MCF 10A (cell line): ENCODE results near the gene CRIM1. TPM values are rescaled to one million over a fixed set of nuclear protein-coding genes. Genes with fewer than 3 reads are reported as not detected.

ENCODE experiments used
- BruUV-seq: library from RNA; stranded (reverse); fragments of 400-500 nt; replicated peaks from 2 replicates; lab custom pipeline; 2021; lab: Mats Ljungman, UMichigan
- CTCF ChIA-PET: fragments of 300-600 bp; sonication (Branson Sonifier 250); formaldehyde crosslinking; extraction: SDS; loops from one replicate; lab custom pipeline; 2021; ENCODE audit warnings: antibody characterized with exemption, inconsistent platforms; lab: Yijun Ruan, JAX
- POLR2A ChIA-PET: fragments of 300-600, 350-650 bp; sonication (Branson Sonifier 250); formaldehyde crosslinking; extraction: SDS; loops from one replicate; lab custom pipeline; 2020; ENCODE audit warnings: antibody characterized with exemption, inconsistent platforms; lab: Yijun Ruan, JAX
- DNase-seq: peaks from one replicate; pipeline ENCODE4 v3.0.0-alpha.2; 2018; ENCODE audit not compliant: unreplicated experiment
- H3K27ac Mint-ChIP-seq: one replicate; pipeline ENCODE4 v1.8.0; 2022; ENCODE audit warnings: mild to moderate bottlenecking, low read depth, mixed read lengths; ENCODE audit not compliant: unreplicated experiment
- H3K27me3 Mint-ChIP-seq: one replicate; pipeline ENCODE4 v1.8.0; 2022; ENCODE audit warnings: mixed read lengths; ENCODE audit not compliant: insufficient read depth, unreplicated experiment
- H3K36me3 Mint-ChIP-seq: one replicate; pipeline ENCODE4 v1.8.0; 2022; ENCODE audit warnings: mild to moderate bottlenecking, moderate library complexity, mixed read lengths; ENCODE audit not compliant: insufficient read depth, unreplicated experiment
- H3K4me1 Mint-ChIP-seq: one replicate; pipeline ENCODE4 v1.8.0; 2022; ENCODE audit warnings: mixed read lengths; ENCODE audit not compliant: insufficient read depth, unreplicated experiment
- H3K4me3 Mint-ChIP-seq: one replicate; pipeline ENCODE4 v1.8.0; 2022; ENCODE audit warnings: mild to moderate bottlenecking, moderate library complexity, mixed read lengths; ENCODE audit not compliant: unreplicated experiment
- H3K9me3 Mint-ChIP-seq: one replicate; pipeline ENCODE4 v1.8.0; 2022; ENCODE audit warnings: mixed read lengths; ENCODE audit not compliant: unreplicated experiment
- intact Hi-C: fragments of 100-400 bp; cut with micrococcal nuclease; formaldehyde crosslinking; loops from 2 replicates; pipeline ENCODE4 v1.14.1; 2022
- total RNA-seq: library from RNA; stranded (reverse); gene quantifications from 2 replicates; pipeline ENCODE4 v1.2.3, GENCODE V29; 2022
- TF ChIP-seq, protein P1 (sequence below): fragments of 200-600 bp; IDR thresholded peaks from one replicate; pipeline ENCODE4 v1.8.0; 2022; ENCODE audit warnings: antibody characterized with exemption, mild to moderate bottlenecking; ENCODE audit not compliant: unreplicated experiment

Gene CRIM1
- total RNA-seq, 1 experiment from 2014 or later = 185 TPM

GRCh38 chr2:36343606-36344005 lies 12.0 kb upstream of the CRIM1 start:
- Mint-ChIP-seq H3K9me3 (no peaks in the 10 kb centered on the region), H3K36me3 (no peaks in the 10 kb centered on the region), H3K4me3 (no peak overlapping the region), H3K27me3 (peaks cover 12% of the 10 kb centered on the region), H3K4me1 (peaks cover 4% of the 10 kb centered on the region), H3K27ac (no peak overlapping the region)
- TF ChIP-seq, protein P1, sequence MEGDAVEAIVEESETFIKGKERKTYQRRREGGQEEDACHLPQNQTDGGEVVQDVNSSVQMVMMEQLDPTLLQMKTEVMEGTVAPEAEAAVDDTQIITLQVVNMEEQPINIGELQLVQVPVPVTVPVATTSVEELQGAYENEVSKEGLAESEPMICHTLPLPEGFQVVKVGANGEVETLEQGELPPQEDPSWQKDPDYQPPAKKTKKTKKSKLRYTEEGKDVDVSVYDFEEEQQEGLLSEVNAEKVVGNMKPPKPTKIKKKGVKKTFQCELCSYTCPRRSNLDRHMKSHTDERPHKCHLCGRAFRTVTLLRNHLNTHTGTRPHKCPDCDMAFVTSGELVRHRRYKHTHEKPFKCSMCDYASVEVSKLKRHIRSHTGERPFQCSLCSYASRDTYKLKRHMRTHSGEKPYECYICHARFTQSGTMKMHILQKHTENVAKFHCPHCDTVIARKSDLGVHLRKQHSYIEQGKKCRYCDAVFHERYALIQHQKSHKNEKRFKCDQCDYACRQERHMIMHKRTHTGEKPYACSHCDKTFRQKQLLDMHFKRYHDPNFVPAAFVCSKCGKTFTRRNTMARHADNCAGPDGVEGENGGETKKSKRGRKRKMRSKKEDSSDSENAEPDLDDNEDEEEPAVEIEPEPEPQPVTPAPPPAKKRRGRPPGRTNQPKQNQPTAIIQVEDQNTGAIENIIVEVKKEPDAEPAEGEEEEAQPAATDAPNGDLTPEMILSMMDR = no peak
- ChIA-PET CTCF (interaction anchor here (0.5 to 1.1 kb wide), 3 partner anchors 9 to 217 kb away, joined by 3 to 4 read pairs (median 3); no protein-coding TSS in a partner anchor), POLR2A (no interaction called here)
- BruUV-seq = no TSS peak
- no peak for DNase-seq
- intact Hi-C loops = no loop called here

DNA sequence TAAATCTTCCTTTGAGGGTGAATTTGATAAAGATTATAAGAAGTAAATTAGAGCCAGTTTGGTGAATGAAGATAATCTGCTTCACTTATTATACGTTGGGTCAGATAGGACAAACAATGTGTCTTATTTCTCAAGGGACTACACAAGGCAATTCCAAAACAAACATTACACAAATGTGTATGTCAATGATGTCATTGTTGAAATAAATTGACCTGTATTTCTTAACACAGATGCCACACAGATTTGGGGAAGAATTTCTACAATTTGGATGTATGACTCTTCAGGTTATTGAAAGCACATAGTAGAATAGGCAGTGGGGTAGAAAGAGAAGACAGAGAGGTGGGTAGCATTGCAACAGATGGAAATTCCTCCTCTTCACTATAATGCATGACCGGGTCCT lies 6.9 kb upstream of the CRIM1 start:
- TF ChIP-seq, protein P1 = no peak
- no peaks in the 10 kb centered on the region for H3K36me3 Mint-ChIP-seq
- no peaks in the 10 kb centered on the region for H3K9me3 Mint-ChIP-seq
- ChIA-PET POLR2A (interaction anchor here (0.7 kb wide), 1 partner anchor 113 kb away, joined by 3 read pairs; no protein-coding TSS in a partner anchor), CTCF (interaction anchor here (0.6 to 5.8 kb wide), 4 partner anchors 158 to 336 kb away, joined by 3 to 33 read pairs (median 7); no protein-coding TSS in a partner anchor)
- BruUV-seq = no TSS peak
- H3K27me3 Mint-ChIP-seq = peaks cover 12% of the 10 kb centered on the region
- intact Hi-C loops = no loop called here
- no peak for DNase-seq
- no peak overlapping the region for H3K4me3 Mint-ChIP-seq
- H3K27ac Mint-ChIP-seq = peak overlapping the region; percentile 24
- H3K4me1 Mint-ChIP-seq = peaks cover 17% of the 10 kb centered on the region

DNA sequence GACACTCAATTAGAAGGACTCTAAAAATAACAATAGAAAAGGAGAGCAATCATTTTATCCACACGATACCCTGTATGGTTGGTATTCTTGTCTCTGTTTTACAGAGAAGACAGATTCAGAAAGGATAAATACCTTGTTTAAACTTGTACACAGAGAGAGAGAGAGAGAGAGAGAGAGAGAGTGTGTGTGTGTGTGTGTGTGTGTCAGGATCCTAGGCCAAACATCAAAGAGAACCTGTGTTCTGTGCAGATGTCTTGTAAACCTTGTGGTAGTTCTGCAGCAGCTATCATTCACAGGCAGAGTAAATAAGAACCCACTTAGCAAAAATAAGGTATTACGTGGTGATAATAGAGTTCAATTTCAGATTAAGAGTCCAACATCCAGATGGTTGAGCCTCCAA lies 4.3 kb upstream of the CRIM1 start:
- DNase-seq = no peak
- Mint-ChIP-seq H3K27me3 (peaks cover 1% of the 10 kb centered on the region), H3K4me3 (no peak overlapping the region), H3K4me1 (peaks cover 25% of the 10 kb centered on the region), H3K9me3 (no peaks in the 10 kb centered on the region), H3K36me3 (no peaks in the 10 kb centered on the region), H3K27ac (no peak overlapping the region)
- CTCF ChIA-PET = interaction anchor here (0.6 to 5.8 kb wide), 22 partner anchors 15 to 1665 kb away, joined by 3 to 33 read pairs (median 4); no protein-coding TSS in a partner anchor
- POLR2A ChIA-PET = interaction anchor here (1.3 kb wide), 1 partner anchor 110 kb away, joined by 3 read pairs; no protein-coding TSS in a partner anchor
- TF ChIP-seq, protein P1 = no peak
- intact Hi-C loops = loop anchor here (10.0 kb wide), 1 partner anchor 434 kb away; no protein-coding TSS in a partner anchor
- BruUV-seq = no TSS peak

- TF ChIP-seq, protein P1 = peak; percentile 71
- H3K9me3 Mint-ChIP-seq = no peaks in the 10 kb centered on the region
- intact Hi-C loops = loop anchor here (1.0 to 10.0 kb wide), 3 partner anchors 155 to 433 kb away; no protein-coding TSS in a partner anchor
- peaks cover under 1% of the 10 kb centered on the region for H3K36me3 Mint-ChIP-seq
- ChIA-PET POLR2A (interaction anchor here (0.9 to 2.2 kb wide), 7 partner anchors 10 to 211 kb away, joined by 3 to 22 read pairs (median 9); no protein-coding TSS in a partner anchor), CTCF (interaction anchor here (0.7 to 11.0 kb wide), 43 partner anchors 9 to 1666 kb away, joined by 3 to 146 read pairs (median 4); no protein-coding TSS in a partner anchor)
- no peak overlapping the region for H3K4me3 Mint-ChIP-seq
- DNase-seq = peak; percentile 68
- H3K27me3 Mint-ChIP-seq = no peaks in the 10 kb centered on the region
- no peak overlapping the region for H3K27ac Mint-ChIP-seq
- peaks cover 25% of the 10 kb centered on the region for H3K4me1 Mint-ChIP-seq
- BruUV-seq = no TSS peak
These were observed 3.7 kb upstream of the CRIM1 start for GRCh38 chr2:36351736-36352349.
